Measurements from ENCODE around the gene CACNA2D1. TPM values are rescaled to one million over a fixed set of nuclear protein-coding genes. Genes with fewer than 3 reads are reported as not detected.

The CACNA2D1 gene
- total RNA-seq, 2 experiments from 2014 or later, result not detected

GRCh38 chr7:82005056-82005455, 438.5 kb downstream of the CACNA2D1 start:
- Mint-ChIP-seq H3K27me3 (no peaks in the 10 kb centered on the region), H3K4me3 (no peak overlapping the region), H3K36me3 (ENCODE audit: low read depth) (no peaks in the 10 kb centered on the region), H3K27ac (no peak overlapping the region), H3K9me3 (no peaks in the 10 kb centered on the region), H3K4me1 (no peaks in the 10 kb centered on the region)
- DNase-seq, result no peak
- ChIA-PET POLR2A (no interaction called here), CTCF (no interaction called here)

GRCh38 chr7:81993186-81993585, 450.4 kb downstream of the CACNA2D1 start:
- Mint-ChIP-seq H3K27ac (no peak overlapping the region), H3K4me1 (no peaks in the 10 kb centered on the region), H3K9me3 (peaks cover 2% of the 10 kb centered on the region), H3K27me3 (no peaks in the 10 kb centered on the region), H3K36me3 (ENCODE audit: low read depth) (no peaks in the 10 kb centered on the region), H3K4me3 (no peak overlapping the region)
- ChIA-PET POLR2A (no interaction called here), CTCF (no interaction called here)
- no peak for DNase-seq

- no peak overlapping the region for H3K27ac Mint-ChIP-seq
- no peak overlapping the region for H3K4me3 Mint-ChIP-seq
- peaks cover 2% of the 10 kb centered on the region for H3K9me3 Mint-ChIP-seq
- ChIA-PET CTCF (no interaction called here), POLR2A (no interaction called here)
- DNase-seq, result no peak
- no peaks in the 10 kb centered on the region for H3K27me3 Mint-ChIP-seq
- H3K4me1 Mint-ChIP-seq, result no peaks in the 10 kb centered on the region
- no peaks in the 10 kb centered on the region for H3K36me3 Mint-ChIP-seq (ENCODE audit: low read depth)
Measured at GRCh38 chr7:81990395-81990794, 453.2 kb downstream of the CACNA2D1 start.

DNA sequence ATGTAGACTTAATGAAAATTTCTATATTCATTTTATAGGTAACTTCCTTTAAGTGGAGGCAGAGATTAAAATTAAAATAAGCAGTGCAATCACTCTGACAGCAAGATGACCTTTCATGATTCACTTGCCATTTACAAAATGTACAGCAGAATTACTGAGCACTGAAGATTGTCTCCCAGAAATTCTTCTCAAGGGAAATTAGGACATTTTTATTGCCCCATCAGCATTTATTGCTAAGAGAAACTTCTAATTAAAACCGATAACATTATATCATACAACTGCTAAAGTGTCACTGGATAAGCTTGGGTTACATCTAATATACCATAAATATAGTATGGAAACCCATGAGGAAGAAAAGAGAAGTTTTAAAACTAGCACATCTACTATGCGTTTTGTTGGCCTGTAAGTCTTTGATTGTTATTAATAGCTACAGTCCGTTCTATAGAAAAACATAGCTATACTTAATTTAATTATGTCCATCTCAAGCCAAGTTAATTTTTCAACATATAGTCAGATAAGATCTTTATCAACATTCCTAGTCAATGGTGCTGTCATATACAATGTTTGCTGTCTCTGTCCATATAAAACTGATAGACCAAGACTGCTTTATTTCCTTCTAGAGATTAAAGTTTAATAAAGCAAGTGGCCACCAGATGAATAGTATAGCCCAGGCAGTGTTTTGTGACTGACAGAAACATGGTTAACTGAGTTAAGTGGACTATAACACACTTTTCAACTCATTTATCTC, 456.7 kb downstream of the CACNA2D1 start:
- Mint-ChIP-seq H3K4me3 (no peak overlapping the region), H3K27me3 (no peaks in the 10 kb centered on the region), H3K9me3 (no peaks in the 10 kb centered on the region), H3K27ac (no peak overlapping the region), H3K4me1 (no peaks in the 10 kb centered on the region), H3K36me3 (ENCODE audit: low read depth) (no peaks in the 10 kb centered on the region)
- no peak for DNase-seq
- ChIA-PET CTCF (no interaction called here), POLR2A (no interaction called here)

DNA sequence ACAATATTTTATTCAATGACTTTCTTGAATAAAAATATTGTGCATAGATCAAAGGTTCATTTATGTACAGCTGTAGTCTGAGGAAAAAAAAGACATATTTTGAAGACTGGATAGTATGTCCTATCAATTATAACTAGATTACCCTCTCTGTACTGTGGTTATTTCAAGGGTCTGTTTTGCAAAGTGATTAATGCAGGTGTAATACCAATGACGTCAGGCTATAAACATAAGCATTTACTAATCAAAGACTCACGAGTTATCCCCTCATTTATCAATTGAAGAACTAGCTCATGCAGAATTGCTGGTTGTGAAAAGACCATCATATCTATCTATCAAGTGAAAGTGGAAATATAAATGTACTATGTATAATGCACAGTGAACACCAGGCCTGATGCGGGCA, 460.2 kb downstream of the CACNA2D1 start:
- Mint-ChIP-seq H3K27ac (no peak overlapping the region), H3K9me3 (peaks cover 8% of the 10 kb centered on the region), H3K4me3 (no peak overlapping the region), H3K36me3 (ENCODE audit: low read depth) (no peaks in the 10 kb centered on the region), H3K4me1 (no peaks in the 10 kb centered on the region), H3K27me3 (no peaks in the 10 kb centered on the region)
- ChIA-PET CTCF (no interaction called here), POLR2A (no interaction called here)
- no peak for DNase-seq

DNA sequence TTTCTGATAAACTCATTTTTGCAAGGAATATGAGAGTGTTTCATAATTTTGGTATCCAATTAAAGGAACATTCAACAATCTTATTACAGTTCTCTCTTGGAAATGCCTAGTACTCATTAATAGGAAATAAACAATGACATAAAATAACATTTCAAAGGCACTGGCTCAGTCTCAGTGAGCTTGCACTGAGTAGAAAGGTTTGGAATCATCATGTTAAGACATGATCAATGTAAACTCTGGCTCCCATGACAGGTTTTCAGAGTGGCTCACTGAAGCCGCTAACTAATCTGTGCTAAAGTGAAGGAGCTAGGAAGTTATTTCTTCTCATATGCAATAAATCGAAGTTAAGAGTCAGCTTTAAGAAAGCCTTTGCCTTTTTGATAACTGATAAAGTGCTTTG, 470.5 kb downstream of the CACNA2D1 start:
- no peak overlapping the region for H3K27ac Mint-ChIP-seq
- CTCF ChIA-PET, result no interaction called here
- H3K27me3 Mint-ChIP-seq, result no peaks in the 10 kb centered on the region
- no peaks in the 10 kb centered on the region for H3K4me1 Mint-ChIP-seq
- no peak for DNase-seq
- no peak overlapping the region for H3K4me3 Mint-ChIP-seq
- no peaks in the 10 kb centered on the region for H3K36me3 Mint-ChIP-seq (ENCODE audit: low read depth)
- H3K9me3 Mint-ChIP-seq, result peaks cover 7% of the 10 kb centered on the region
- POLR2A ChIA-PET, result no interaction called here

DNA sequence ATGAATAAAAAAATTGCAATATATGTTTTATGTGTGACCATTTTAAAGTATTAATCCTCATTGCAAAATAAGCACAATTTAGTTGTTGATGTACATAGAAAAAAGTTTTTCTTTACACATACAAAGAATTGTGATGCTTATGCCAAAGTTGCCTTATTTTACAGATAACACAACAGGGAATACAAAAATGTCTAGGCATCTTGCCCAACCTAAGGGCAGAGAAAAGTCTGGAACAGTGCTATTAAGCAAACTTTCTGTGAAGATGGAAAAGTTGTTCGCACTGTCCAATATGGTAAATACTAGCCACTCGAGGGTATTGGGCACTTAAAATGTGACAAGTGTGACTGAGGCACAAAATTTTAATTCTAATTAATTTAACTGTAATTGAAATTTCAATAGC, 483.6 kb downstream of the CACNA2D1 start:
- H3K27ac Mint-ChIP-seq, result no peak overlapping the region
- no peaks in the 10 kb centered on the region for H3K36me3 Mint-ChIP-seq (ENCODE audit: low read depth)
- no peaks in the 10 kb centered on the region for H3K27me3 Mint-ChIP-seq
- no peak overlapping the region for H3K4me3 Mint-ChIP-seq
- DNase-seq, result no peak
- no peaks in the 10 kb centered on the region for H3K4me1 Mint-ChIP-seq
- ChIA-PET CTCF (no interaction called here), POLR2A (no interaction called here)
- peaks cover 4% of the 10 kb centered on the region for H3K9me3 Mint-ChIP-seq

- CTCF ChIA-PET, result no interaction called here
Measured at GRCh38 chr7:81957517-81957916, 486.1 kb downstream of the CACNA2D1 start.

GRCh38 chr7:81956520-81956919, 487.1 kb downstream of the CACNA2D1 start:
- Mint-ChIP-seq H3K27ac (no peak overlapping the region), H3K9me3 (peaks cover 8% of the 10 kb centered on the region), H3K4me1 (no peaks in the 10 kb centered on the region), H3K36me3 (ENCODE audit: low read depth) (no peaks in the 10 kb centered on the region), H3K4me3 (no peak overlapping the region), H3K27me3 (no peaks in the 10 kb centered on the region)
- CTCF ChIA-PET, result no interaction called here
- no peak for DNase-seq
- POLR2A ChIA-PET, result no interaction called here

More at GRCh38 chr7:81957517-81957916, 486.1 kb downstream of the CACNA2D1 start:
- Mint-ChIP-seq H3K4me1 (no peaks in the 10 kb centered on the region), H3K4me3 (no peak overlapping the region), H3K27ac (no peak overlapping the region), H3K9me3 (peaks cover 5% of the 10 kb centered on the region), H3K27me3 (no peaks in the 10 kb centered on the region), H3K36me3 (ENCODE audit: low read depth) (no peaks in the 10 kb centered on the region)
- no peak for DNase-seq
- POLR2A ChIA-PET, result no interaction called here

DNA sequence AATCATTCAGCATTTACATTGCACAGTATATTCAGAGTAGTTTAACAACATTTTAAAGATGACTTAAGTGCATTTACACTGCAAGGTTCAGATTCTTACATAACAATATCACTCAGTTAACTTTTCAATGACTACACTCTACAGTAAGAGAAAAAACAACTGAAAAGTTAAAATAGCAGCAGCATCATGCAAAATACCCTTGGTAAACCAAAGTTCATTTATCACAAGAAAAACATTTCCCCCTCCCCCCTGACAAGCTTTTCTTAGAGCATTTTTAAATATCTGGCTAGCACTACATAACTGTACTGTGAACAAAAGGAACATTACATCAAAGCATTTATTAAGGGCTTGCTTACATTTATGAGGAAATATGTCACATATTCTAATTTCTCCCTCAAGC, 494.3 kb downstream of the CACNA2D1 start:
- POLR2A ChIA-PET, result no interaction called here
- DNase-seq, result no peak
- no peaks in the 10 kb centered on the region for H3K4me1 Mint-ChIP-seq
- H3K27ac Mint-ChIP-seq, result no peak overlapping the region
- no peak overlapping the region for H3K4me3 Mint-ChIP-seq
- H3K9me3 Mint-ChIP-seq, result peaks cover 6% of the 10 kb centered on the region
- CTCF ChIA-PET, result no interaction called here
- no peaks in the 10 kb centered on the region for H3K27me3 Mint-ChIP-seq
- no peaks in the 10 kb centered on the region for H3K36me3 Mint-ChIP-seq (ENCODE audit: low read depth)

DNA sequence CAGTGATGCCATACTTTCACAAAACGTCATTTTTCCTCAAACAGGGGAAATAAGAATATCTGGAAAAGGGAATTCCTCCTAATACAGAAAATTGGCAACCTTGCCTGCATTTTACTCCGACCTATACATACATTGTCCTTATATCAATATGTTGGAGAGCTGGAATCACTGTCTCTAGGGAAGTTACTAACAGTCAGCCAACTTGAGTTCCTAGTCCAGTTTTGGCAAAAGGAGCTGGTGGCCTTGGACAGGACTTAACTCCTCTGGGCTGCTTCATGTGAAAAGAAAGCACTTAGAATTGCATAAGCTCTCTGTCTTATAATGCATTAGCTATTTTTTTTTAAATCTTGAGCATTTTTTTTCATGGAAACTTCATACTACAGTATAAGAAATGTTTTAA, 499.5 kb downstream of the CACNA2D1 start:
- peaks cover 2% of the 10 kb centered on the region for H3K9me3 Mint-ChIP-seq
- H3K4me3 Mint-ChIP-seq, result no peak overlapping the region
- ChIA-PET CTCF (no interaction called here), POLR2A (no interaction called here)
- no peak for DNase-seq
- H3K27ac Mint-ChIP-seq, result no peak overlapping the region
- no peaks in the 10 kb centered on the region for H3K36me3 Mint-ChIP-seq (ENCODE audit: low read depth)
- H3K27me3 Mint-ChIP-seq, result no peaks in the 10 kb centered on the region
- H3K4me1 Mint-ChIP-seq, result no peaks in the 10 kb centered on the region

GRCh38 chr7:81937091-81937490, 506.5 kb downstream of the CACNA2D1 start:
- DNase-seq, result no peak
- no peaks in the 10 kb centered on the region for H3K27me3 Mint-ChIP-seq
- ChIA-PET POLR2A (no interaction called here), CTCF (no interaction called here)
- no peaks in the 10 kb centered on the region for H3K4me1 Mint-ChIP-seq
- H3K4me3 Mint-ChIP-seq, result no peak overlapping the region
- no peaks in the 10 kb centered on the region for H3K9me3 Mint-ChIP-seq
- H3K36me3 Mint-ChIP-seq (ENCODE audit: low read depth), result no peaks in the 10 kb centered on the region
- no peak overlapping the region for H3K27ac Mint-ChIP-seq

- POLR2A ChIA-PET, result no interaction called here
- H3K4me1 Mint-ChIP-seq, result no peaks in the 10 kb centered on the region
- H3K36me3 Mint-ChIP-seq (ENCODE audit: low read depth), result no peaks in the 10 kb centered on the region
- no peak for DNase-seq
- H3K27ac Mint-ChIP-seq, result no peak overlapping the region
- H3K9me3 Mint-ChIP-seq, result peaks cover 3% of the 10 kb centered on the region
- CTCF ChIA-PET, result no interaction called here
- H3K4me3 Mint-ChIP-seq, result no peak overlapping the region
- no peaks in the 10 kb centered on the region for H3K27me3 Mint-ChIP-seq
Measured at GRCh38 chr7:81934596-81935301, 508.8 kb downstream of the CACNA2D1 start.

GRCh38 chr7:81932936-81933335, 510.6 kb downstream of the CACNA2D1 start:
- Mint-ChIP-seq H3K4me1 (no peaks in the 10 kb centered on the region), H3K9me3 (peaks cover 3% of the 10 kb centered on the region), H3K27me3 (no peaks in the 10 kb centered on the region), H3K4me3 (no peak overlapping the region), H3K36me3 (ENCODE audit: low read depth) (no peaks in the 10 kb centered on the region), H3K27ac (no peak overlapping the region)
- CTCF ChIA-PET, result no interaction called here
- POLR2A ChIA-PET, result no interaction called here
- no peak for DNase-seq
